ENCODE results near the gene NADK2. TPM values are rescaled to one million over a fixed set of nuclear protein-coding genes. Genes with fewer than 3 reads are reported as not detected.

NADK2 gene
- total RNA-seq, 4 donors from 2014 or later, result 23.6 to 34.4 (median 27.8) TPM

DNA sequence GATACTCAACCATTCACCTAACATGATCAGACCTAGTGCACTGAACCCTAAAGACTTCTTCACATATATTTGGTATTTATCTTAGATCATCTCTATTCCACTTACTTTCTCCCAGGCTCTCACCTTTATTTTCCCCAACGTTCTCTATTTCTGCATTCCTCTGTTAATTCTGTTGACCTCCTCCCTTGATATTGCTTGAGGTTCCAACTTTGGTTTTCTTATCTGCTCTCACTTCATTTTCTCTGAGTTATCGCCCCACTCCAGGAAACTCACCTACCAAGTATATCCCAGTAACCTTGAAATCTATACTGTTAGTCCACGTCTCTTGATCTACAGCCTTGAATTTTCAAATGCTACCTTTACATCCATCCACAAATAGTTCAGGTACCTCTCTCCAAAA lies 9.2 kb downstream of the NADK2 start:
- in situ Hi-C loops (cut with MboI; ENCODE audit: low sequenced_read_pairs in 4 of 4) (loop anchor here in 1 of 4 donors (25.0 kb wide), 1 partner anchor 655 kb away; the partner anchor contains the start of gene NIPBL), intact Hi-C loops (cut with DNase I; ENCODE audit: low total_unique reads) (no loop called here)
- no peak overlapping the region for H3K4me3 ChIP-seq
- peaks cover 13 to 35% of the 10 kb centered on the region in 2 donors for H3K4me1 ChIP-seq
- H3K9me3 ChIP-seq, result no peaks in the 10 kb centered on the region
- H3K36me3 ChIP-seq, result no peaks in the 10 kb centered on the region
- no peak for DNase-seq
- no peak for TF ChIP-seq CTCF (IDR thresholded peaks at IDR 0.05 in 4 of 5, conservative IDR thresholded peaks at IDR 0.05 in 1 of 5)
- TF ChIP-seq POLR2A (IDR thresholded peaks at IDR 0.05), result no peak
- no peak overlapping the region for H3K27ac ChIP-seq
- no peaks in the 10 kb centered on the region for H3K27me3 ChIP-seq
- ATAC-seq, result no peak

- DNase-seq, result no peak
- ATAC-seq, result no peak
- TF ChIP-seq POLR2A (IDR thresholded peaks at IDR 0.05), result no peak
- intact Hi-C loops (cut with DNase I; ENCODE audit: low total_unique reads), result no loop called here
- Histone ChIP-seq H3K4me1 (peaks cover 5 to 16% of the 10 kb centered on the region in 2 donors), H3K9me3 (no peaks in the 10 kb centered on the region), H3K27ac (no peak overlapping the region), H3K27me3 (no peaks in the 10 kb centered on the region), H3K4me3 (no peak overlapping the region), H3K36me3 (peaks cover 0 to 9% of the 10 kb centered on the region in 2 donors)
- in situ Hi-C loops (cut with MboI; ENCODE audit: low sequenced_read_pairs in 4 of 4), result loop anchor here in 1 of 4 donors (25.0 kb wide), 1 partner anchor 657 kb away; the partner anchor contains the start of gene NIPBL
Measured at GRCh38 chr5:36230151-36230790, 11.5 kb downstream of the NADK2 start.

DNA sequence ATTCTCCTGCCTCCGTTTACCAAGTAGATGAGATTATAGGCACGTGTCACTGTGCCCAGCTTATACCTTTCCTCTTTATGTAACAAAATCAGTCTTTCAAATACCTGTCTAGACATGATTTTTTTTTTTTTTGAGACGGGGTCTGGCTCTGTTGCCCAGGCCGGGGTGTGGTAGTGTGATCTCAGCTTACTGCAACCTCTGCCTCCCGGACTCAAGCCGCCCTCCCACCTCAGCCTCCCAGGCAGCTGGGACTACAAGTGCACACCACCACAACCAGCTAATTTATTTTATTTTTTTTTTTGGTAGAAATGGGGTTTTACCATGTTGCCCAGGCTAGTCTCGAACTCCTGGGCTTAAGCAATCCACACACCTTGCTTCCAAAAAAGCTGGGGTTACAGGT lies 13.2 kb downstream of the NADK2 start:
- no peak for TF ChIP-seq CTCF (IDR thresholded peaks at IDR 0.05 in 4 of 5, conservative IDR thresholded peaks at IDR 0.05 in 1 of 5)
- TF ChIP-seq POLR2A (IDR thresholded peaks at IDR 0.05), result no peak
- H3K36me3 ChIP-seq, result peaks cover 0 to 18% of the 10 kb centered on the region in 2 donors
- peaks cover 5 to 7% of the 10 kb centered on the region in 2 donors for H3K4me1 ChIP-seq
- no peak for ATAC-seq
- intact Hi-C loops (cut with DNase I; ENCODE audit: low total_unique reads) (no loop called here), in situ Hi-C loops (cut with MboI; ENCODE audit: low sequenced_read_pairs in 4 of 4) (loop anchor here in 1 of 4 donors (25.0 kb wide), 1 partner anchor 659 kb away; the partner anchor contains the start of gene NIPBL)
- H3K27me3 ChIP-seq, result no peaks in the 10 kb centered on the region
- H3K27ac ChIP-seq, result no peak overlapping the region
- H3K9me3 ChIP-seq, result no peaks in the 10 kb centered on the region
- DNase-seq, result no peak
- H3K4me3 ChIP-seq, result no peak overlapping the region

DNA sequence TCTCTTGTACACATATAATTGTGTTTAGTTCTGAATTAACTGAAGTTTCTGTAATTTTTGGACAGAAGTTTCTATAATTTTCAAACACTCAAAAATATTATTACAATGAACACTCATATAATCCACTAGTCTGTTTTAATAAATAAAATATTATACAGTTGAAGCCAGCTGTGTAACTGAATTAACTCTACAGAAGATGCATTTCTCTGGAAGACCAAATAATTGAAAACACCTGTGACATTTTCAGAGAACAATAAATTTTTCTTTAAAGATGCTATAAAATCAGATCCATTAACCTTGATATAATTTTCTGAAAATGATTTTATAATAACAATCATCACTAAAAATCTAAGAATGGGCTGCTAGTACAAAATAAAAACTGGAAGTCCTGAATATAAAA lies 14.7 kb downstream of the NADK2 start:
- Histone ChIP-seq H3K4me3 (no peak overlapping the region), H3K27ac (no peak overlapping the region), H3K36me3 (peaks cover 0 to 18% of the 10 kb centered on the region in 2 donors), H3K27me3 (no peaks in the 10 kb centered on the region), H3K9me3 (no peaks in the 10 kb centered on the region), H3K4me1 (peaks cover 5 to 7% of the 10 kb centered on the region in 2 donors)
- DNase-seq (no peak), ATAC-seq (no peak)
- TF ChIP-seq CTCF (IDR thresholded peaks at IDR 0.05 in 4 of 5, conservative IDR thresholded peaks at IDR 0.05 in 1 of 5) (no peak), POLR2A (IDR thresholded peaks at IDR 0.05) (no peak)
- in situ Hi-C loops (cut with MboI; ENCODE audit: low sequenced_read_pairs in 4 of 4) (loop anchor here in 1 of 4 donors (25.0 kb wide), 1 partner anchor 660 kb away; the partner anchor contains the start of gene NIPBL), intact Hi-C loops (cut with DNase I; ENCODE audit: low total_unique reads) (no loop called here)

- intact Hi-C loops (cut with DNase I; ENCODE audit: low total_unique reads) (no loop called here), in situ Hi-C loops (cut with MboI; ENCODE audit: low sequenced_read_pairs in 4 of 4) (no loop called here)
- TF ChIP-seq CTCF (IDR thresholded peaks at IDR 0.05 in 4 of 5, conservative IDR thresholded peaks at IDR 0.05 in 1 of 5) (no peak), POLR2A (IDR thresholded peaks at IDR 0.05) (no peak)
- no peak for DNase-seq
- Histone ChIP-seq H3K36me3 (peaks cover 0 to 39% of the 10 kb centered on the region in 2 donors), H3K4me3 (no peak overlapping the region), H3K27me3 (no peaks in the 10 kb centered on the region), H3K4me1 (no peaks in the 10 kb centered on the region), H3K9me3 (no peaks in the 10 kb centered on the region), H3K27ac (no peak overlapping the region)
- no peak for ATAC-seq
Measured at GRCh38 chr5:36222620-36223019, 19.1 kb downstream of the NADK2 start.

Data from gastrocnemius medialis (tissue), 4 donors.